GM12878 (cell line): ENCODE data around the gene NBDY. TPM values are rescaled to one million over a fixed set of nuclear protein-coding genes. Genes with fewer than 3 reads are reported as not detected.
A peak's percentile ranks its signal among the peaks of the same experiment; 100 is the strongest.

Source experiments
- ATAC-seq: fragments of 200-7000 bp; cut with Tn5 transposase; 3 replicates; pipeline ENCODE4 v1.9.1; 2020; ENCODE audit warnings: mild to moderate bottlenecking, moderate library complexity
- BruUV-seq: library from RNA; stranded (reverse); fragments of 400-500 nt; replicated peaks from 2 replicates; lab custom pipeline; 2021; lab: Mats Ljungman, UMichigan
- CTCF ChIA-PET: fragments of 300-600 bp; sonication (Branson Sonifier 250); formaldehyde crosslinking; extraction: SDS; loops from one replicate; lab custom pipeline; 2021; ENCODE audit warnings: inconsistent platforms; lab: Yijun Ruan, JAX
- POLR2A ChIA-PET: fragments of 350-600 bp; formaldehyde crosslinking; extraction: SDS; loops from one replicate; lab custom pipeline; 2021; ENCODE audit warnings: inconsistent platforms; lab: Charles Lee
- RAD21 ChIA-PET: fragments of 300-600 bp; sonication (Branson Sonifier 250); formaldehyde crosslinking; loops from one replicate; lab custom pipeline; 2023; ENCODE audit warnings: antibody characterized with exemption; ENCODE audit not compliant: unreplicated experiment; lab: Charles Lee
- SMC1A ChIA-PET: fragments of 300-600 bp; sonication (Branson Sonifier 250); formaldehyde crosslinking; loops from one replicate; lab custom pipeline; 2023; ENCODE audit not compliant: unreplicated experiment, uncharacterized antibody; lab: Charles Lee
- DNase-seq: peaks from one replicate; pipeline ENCODE4 v3.0.0-alpha.2; 2011; ENCODE audit warnings: low read depth, low spot score
- FAIRE-seq: peaks from 3 replicates; lab custom pipeline; 2011; peaks lifted over from hg19 to GRCh38; lab: Jason Lieb, UNC
- H2AFZ ChIP-seq: 2 replicates; pipeline ENCODE4 v1.6.0; 2011; ENCODE audit warnings: low read depth, low read length, control low read depth; ENCODE audit not compliant: control insufficient read depth
- H3K27ac ChIP-seq: 2 replicates; pipeline ENCODE4 v1.5.1; 2011; ENCODE audit warnings: control low read depth; ENCODE audit not compliant: control insufficient read depth, insufficient read depth
- H3K27me3 ChIP-seq, 2 experiments: replicated peaks in 1 of 2; 2 replicates each; pipeline versions ENCODE4 v1.6.0 to v1.6.1; 2011; ENCODE audit warnings: low read length in 1 of 2; ENCODE audit not compliant: control insufficient read depth in 2 of 2, insufficient read depth in 2 of 2
- H3K36me3 ChIP-seq, 2 experiments: 2 replicates each; pipeline ENCODE4 v1.5.1; 2011; ENCODE audit warnings: low read length in 1 of 2; ENCODE audit not compliant: control insufficient read depth in 2 of 2, insufficient read depth in 2 of 2
- H3K4me1 ChIP-seq: 2 replicates; pipeline ENCODE4 v1.6.1; 2011; ENCODE audit warnings: mild to moderate bottlenecking, low read length, moderate library complexity, mixed read lengths; ENCODE audit not compliant: control insufficient read depth, insufficient read depth
- H3K4me2 ChIP-seq: 2 replicates; pipeline ENCODE4 v1.6.0; 2011; ENCODE audit warnings: control low read depth; ENCODE audit not compliant: control insufficient read depth, insufficient read depth
- H3K4me3 ChIP-seq: fragments of 200-600 bp; sonication (generic); 2 replicates; pipeline ENCODE4 v1.5.1; 2016
- H3K79me2 ChIP-seq: 2 replicates; pipeline ENCODE4 v1.6.0; 2011; ENCODE audit warnings: low read length; ENCODE audit not compliant: control insufficient read depth, insufficient read depth
- H3K9ac ChIP-seq: 2 replicates; pipeline ENCODE4 v1.8.0; 2011; ENCODE audit warnings: low read length, control low read depth, mixed read lengths; ENCODE audit not compliant: control insufficient read depth, insufficient read depth
- H3K9me3 ChIP-seq: replicated peaks from 3 replicates; pipeline ENCODE4 v1.5.1; 2011; ENCODE audit warnings: mild to moderate bottlenecking, low read length; ENCODE audit not compliant: control insufficient read depth, insufficient read depth
- H4K20me1 ChIP-seq: 2 replicates; pipeline ENCODE4 v1.6.0; 2011; ENCODE audit not compliant: control insufficient read depth, insufficient read depth
- ATF2 ChIP-seq: IDR thresholded peaks from 2 replicates; pipeline ENCODE4 v1.6.1; 2012; ENCODE audit warnings: low read length, inconsistent platforms
- BCL11A ChIP-seq: IDR thresholded peaks from 2 replicates; pipeline ENCODE4 v1.6.1; 2011; ENCODE audit warnings: low read depth, low read length
- HSF1 ChIP-seq: fragments of 150-350 bp; IDR thresholded peaks from 2 replicates; pipeline ENCODE4 v1.6.1; 2014; ENCODE audit warnings: mild to moderate bottlenecking, low read depth, low read length
- MLLT1 ChIP-seq: fragments of 450-650 bp; IDR thresholded peaks from 2 replicates; pipeline ENCODE4 v1.6.1; 2016; ENCODE audit warnings: mild to moderate bottlenecking
- PAX8 ChIP-seq: fragments of 450-650 bp; IDR thresholded peaks from 2 replicates; pipeline ENCODE4 v1.6.1; 2017; ENCODE audit warnings: mild to moderate bottlenecking, moderate library complexity
- POLR2A ChIP-seq: IDR thresholded peaks from 2 replicates; pipeline ENCODE4 v1.6.1; 2011; ENCODE audit warnings: low read depth, mild to moderate bottlenecking, low read length
- RFX5 ChIP-seq: IDR thresholded peaks from 2 replicates; pipeline ENCODE4 v1.6.1; 2011; ENCODE audit warnings: low read depth, low read length, improper control_type of control experiment
- SIX5 ChIP-seq: IDR thresholded peaks from 2 replicates; pipeline ENCODE4 v1.6.1; 2011; ENCODE audit warnings: mild to moderate bottlenecking, low read depth, low read length, moderate library complexity; ENCODE audit not compliant: severe bottlenecking
- STAT3 ChIP-seq: IDR thresholded peaks from 2 replicates; pipeline ENCODE4 v1.6.1; 2011; ENCODE audit warnings: low read depth, low read length, improper control_type of control experiment
- USF1 ChIP-seq: IDR thresholded peaks from 2 replicates; pipeline ENCODE4 v1.6.1; 2011; ENCODE audit warnings: borderline replicate concordance, low read depth, mild to moderate bottlenecking, moderate library complexity, mixed read lengths, low read length; ENCODE audit not compliant: insufficient read depth; ENCODE audit errors: extremely low read length
- ZBTB11 ChIP-seq: fragments of 450-650 bp; formaldehyde crosslinking; IDR thresholded peaks from 2 replicates; pipeline ENCODE4 v1.5.0; 2022; ENCODE audit warnings: mild to moderate bottlenecking, missing genetic modification characterization
- WGBS: methylation state at CpG from one replicate; pipeline ENCODE4 v1.1.6; 2016; ENCODE audit warnings: low lambda C conversion rate; ENCODE audit not compliant: insufficient replicate concordance, insufficient coverage; ENCODE audit errors: missing lambda C conversion rate; 5-methylcytosine and 5-hydroxymethylcytosine counted together
- in situ Hi-C: fragments of 300-500 bp; cut with MboI; formaldehyde crosslinking; loops from 9 replicates; pipeline ENCODE4 v1.14.3; 2018; ENCODE audit warnings: mixed read lengths
- intact Hi-C: fragments of 100-400 bp; cut with micrococcal nuclease; formaldehyde crosslinking; loops from one replicate; pipeline ENCODE4 v1.14.2; 2022; ENCODE audit not compliant: unreplicated experiment
- polyA plus RNA-seq, 11 experiments: library from polyadenylated mRNA; depleted of rRNA in 4 of 11; unstranded in 6 of 11; stranded (reverse) in 5 of 11; fragments of >200 nt; fragmentation: Nextera tagmentation in 4 of 11; fragmentation: Illumina TruSeq in 1 of 11; extraction: Ambion mirVana in 4 of 11; extraction: Trizol in 1 of 11; gene quantifications; 1 replicate in 1 of 11; 2 replicates in 10 of 11; pipeline versions ENCODE4 v1.2.1 to v1.2.3, GENCODE V29; 2011 to 2016; ENCODE audit warnings: inconsistent platforms in 2 of 11, missing spikeins in 2 of 11, low read depth in 1 of 11
- total RNA-seq, 4 experiments: library from RNA; depleted of rRNA in 3 of 4; stranded (reverse); fragments of >200 nt in 3 of 4; fragmentation: Illumina TruSeq in 1 of 4; extraction: Trizol in 1 of 4; gene quantifications; 2 replicates each; pipeline versions ENCODE4 v1.2.1 to v1.2.3, GENCODE V29; 2013 to 2021

The NBDY gene
- total and polyA plus RNA-seq, 10 of the 15 experiments (the other 5 are each of a cell fraction or from before 2014, with no cell fraction given), result 10.8 to 122 (median 61.5) TPM

GRCh38 chrX:56803850-56804681 is 75.0 kb downstream of the NBDY start:
- RAD21 ChIA-PET, result interaction anchor here (2.0 to 3.1 kb wide), 2 partner anchors 39 to 174 kb away, joined by 13 to 21 read pairs; no protein-coding TSS in a partner anchor
- no TSS peak for BruUV-seq
- no peak overlapping the region for H3K4me3 ChIP-seq
- no peak for TF ChIP-seq USF1
- TF ChIP-seq RFX5, result no peak
- no peak for TF ChIP-seq POLR2A
- TF ChIP-seq MLLT1, result no peak
- no peak for TF ChIP-seq PAX8
- TF ChIP-seq ATF2, result no peak
- no peak for TF ChIP-seq BCL11A
- no peak for TF ChIP-seq ZBTB11 (CRISPR knock-in tag)
- no peak for TF ChIP-seq SIX5
- no peak for TF ChIP-seq HSF1
- no peak for TF ChIP-seq STAT3
- H4K20me1 ChIP-seq, result no peaks in the 10 kb centered on the region
- SMC1A ChIA-PET, result interaction anchor here (0.7 to 1.5 kb wide), 5 partner anchors 18 to 651 kb away, joined by 3 to 7 read pairs (median 3); no protein-coding TSS in a partner anchor
- no peaks in the 10 kb centered on the region for H3K79me2 ChIP-seq
- peaks cover 20% of the 10 kb centered on the region for H3K4me1 ChIP-seq
- H2AFZ ChIP-seq, result no peak overlapping the region; the same call in 1 of the 2 replicates
- H3K4me2 ChIP-seq, result no peak overlapping the region; the same call in 1 of the 2 replicates
- WGBS, result 73% methylated on average over 11 of the region's 11 CpGs
- intact Hi-C loops (loop anchor here (1.0 to 10.0 kb wide), 7 partner anchors 174 to 1223 kb away; partner anchors contain the start of genes FAAH2 and ZXDB), in situ Hi-C loops (loop anchor here (25.0 kb wide), 7 partner anchors 483 to 1583 kb away; partner anchors contain the start of genes FAAH2, ZXDA and ZXDB)
- POLR2A ChIA-PET, result no interaction called here
- ATAC-seq (no peak), DNase-seq (no peak), FAIRE-seq (no peak)
- no peaks in the 10 kb centered on the region for H3K9me3 ChIP-seq
- no peaks in the 10 kb centered on the region; a peak in 2 of 4 replicates for H3K36me3 ChIP-seq
- H3K27me3 ChIP-seq, result no peaks in the 10 kb centered on the region
- CTCF ChIA-PET, result interaction anchor here (0.7 to 3.3 kb wide), 9 partner anchors 10 to 651 kb away, joined by 3 to 25 read pairs (median 4); no protein-coding TSS in a partner anchor
- peak overlapping the region; percentile 84; the same call in 1 of the 2 replicates for H3K27ac ChIP-seq
- no peak overlapping the region for H3K9ac ChIP-seq
